ENCODE results near the gene ZNF391.

DNA sequence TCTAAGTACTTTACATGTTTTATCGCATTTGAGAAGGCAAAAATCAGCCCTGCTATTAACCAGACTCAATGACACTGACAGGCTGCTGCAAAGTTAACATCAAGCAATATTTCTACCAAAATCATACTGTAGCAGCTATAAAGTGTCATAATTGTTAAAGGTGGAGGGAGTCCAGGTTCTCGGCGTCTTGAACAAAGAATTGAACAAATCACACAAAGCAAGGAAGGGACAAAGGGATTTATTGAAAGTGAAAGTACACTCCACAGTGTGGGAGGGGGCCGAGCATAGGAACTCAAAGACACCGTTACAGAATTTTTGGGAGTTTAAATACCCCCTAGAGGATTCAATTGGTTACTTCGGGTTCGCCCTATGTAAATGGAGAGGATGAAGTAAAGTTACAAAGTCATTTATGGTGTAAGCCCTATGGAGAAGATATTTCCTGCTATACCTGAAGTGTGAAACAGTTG lies 12.9 kb upstream of the ZNF391 start:
- TF ChIP-seq, protein P1, sequence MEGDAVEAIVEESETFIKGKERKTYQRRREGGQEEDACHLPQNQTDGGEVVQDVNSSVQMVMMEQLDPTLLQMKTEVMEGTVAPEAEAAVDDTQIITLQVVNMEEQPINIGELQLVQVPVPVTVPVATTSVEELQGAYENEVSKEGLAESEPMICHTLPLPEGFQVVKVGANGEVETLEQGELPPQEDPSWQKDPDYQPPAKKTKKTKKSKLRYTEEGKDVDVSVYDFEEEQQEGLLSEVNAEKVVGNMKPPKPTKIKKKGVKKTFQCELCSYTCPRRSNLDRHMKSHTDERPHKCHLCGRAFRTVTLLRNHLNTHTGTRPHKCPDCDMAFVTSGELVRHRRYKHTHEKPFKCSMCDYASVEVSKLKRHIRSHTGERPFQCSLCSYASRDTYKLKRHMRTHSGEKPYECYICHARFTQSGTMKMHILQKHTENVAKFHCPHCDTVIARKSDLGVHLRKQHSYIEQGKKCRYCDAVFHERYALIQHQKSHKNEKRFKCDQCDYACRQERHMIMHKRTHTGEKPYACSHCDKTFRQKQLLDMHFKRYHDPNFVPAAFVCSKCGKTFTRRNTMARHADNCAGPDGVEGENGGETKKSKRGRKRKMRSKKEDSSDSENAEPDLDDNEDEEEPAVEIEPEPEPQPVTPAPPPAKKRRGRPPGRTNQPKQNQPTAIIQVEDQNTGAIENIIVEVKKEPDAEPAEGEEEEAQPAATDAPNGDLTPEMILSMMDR (IDR thresholded peaks at IDR 0.05; ENCODE audit: insufficient read depth, low read length) = no peak
- no peak for TF ChIP-seq GABPA (IDR thresholded peaks at IDR 0.05; ENCODE audit: low read depth)
- TF ChIP-seq, protein P2, sequence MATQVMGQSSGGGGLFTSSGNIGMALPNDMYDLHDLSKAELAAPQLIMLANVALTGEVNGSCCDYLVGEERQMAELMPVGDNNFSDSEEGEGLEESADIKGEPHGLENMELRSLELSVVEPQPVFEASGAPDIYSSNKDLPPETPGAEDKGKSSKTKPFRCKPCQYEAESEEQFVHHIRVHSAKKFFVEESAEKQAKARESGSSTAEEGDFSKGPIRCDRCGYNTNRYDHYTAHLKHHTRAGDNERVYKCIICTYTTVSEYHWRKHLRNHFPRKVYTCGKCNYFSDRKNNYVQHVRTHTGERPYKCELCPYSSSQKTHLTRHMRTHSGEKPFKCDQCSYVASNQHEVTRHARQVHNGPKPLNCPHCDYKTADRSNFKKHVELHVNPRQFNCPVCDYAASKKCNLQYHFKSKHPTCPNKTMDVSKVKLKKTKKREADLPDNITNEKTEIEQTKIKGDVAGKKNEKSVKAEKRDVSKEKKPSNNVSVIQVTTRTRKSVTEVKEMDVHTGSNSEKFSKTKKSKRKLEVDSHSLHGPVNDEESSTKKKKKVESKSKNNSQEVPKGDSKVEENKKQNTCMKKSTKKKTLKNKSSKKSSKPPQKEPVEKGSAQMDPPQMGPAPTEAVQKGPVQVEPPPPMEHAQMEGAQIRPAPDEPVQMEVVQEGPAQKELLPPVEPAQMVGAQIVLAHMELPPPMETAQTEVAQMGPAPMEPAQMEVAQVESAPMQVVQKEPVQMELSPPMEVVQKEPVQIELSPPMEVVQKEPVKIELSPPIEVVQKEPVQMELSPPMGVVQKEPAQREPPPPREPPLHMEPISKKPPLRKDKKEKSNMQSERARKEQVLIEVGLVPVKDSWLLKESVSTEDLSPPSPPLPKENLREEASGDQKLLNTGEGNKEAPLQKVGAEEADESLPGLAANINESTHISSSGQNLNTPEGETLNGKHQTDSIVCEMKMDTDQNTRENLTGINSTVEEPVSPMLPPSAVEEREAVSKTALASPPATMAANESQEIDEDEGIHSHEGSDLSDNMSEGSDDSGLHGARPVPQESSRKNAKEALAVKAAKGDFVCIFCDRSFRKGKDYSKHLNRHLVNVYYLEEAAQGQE (IDR thresholded peaks at IDR 0.05; ENCODE audit: insufficient replicate concordance, low read depth) = no peak
